LNCaP clone FGC (cell line): ENCODE measurements around the gene KSR2.
A peak's percentile ranks its signal among the peaks of the same experiment; 100 is the strongest.

Experiments used
- DNase-seq: peaks from one replicate; pipeline ENCODE4 v3.0.0-alpha.2; 2011; ENCODE audit warnings: low read depth
- H3K4me3 ChIP-seq: 2 replicates; pipeline ENCODE4 v1.5.1; 2011; ENCODE audit warnings: mild to moderate bottlenecking, low read depth, low read length, control low read depth
- TF ChIP-seq, protein P1 (sequence below): IDR thresholded peaks from 2 replicates; pipeline ENCODE4 v1.5.1; 2012; ENCODE audit warnings: mild to moderate bottlenecking; ENCODE audit not compliant: control insufficient read depth, insufficient read depth; ENCODE audit errors: extremely low read depth

The KSR2 gene

DNA sequence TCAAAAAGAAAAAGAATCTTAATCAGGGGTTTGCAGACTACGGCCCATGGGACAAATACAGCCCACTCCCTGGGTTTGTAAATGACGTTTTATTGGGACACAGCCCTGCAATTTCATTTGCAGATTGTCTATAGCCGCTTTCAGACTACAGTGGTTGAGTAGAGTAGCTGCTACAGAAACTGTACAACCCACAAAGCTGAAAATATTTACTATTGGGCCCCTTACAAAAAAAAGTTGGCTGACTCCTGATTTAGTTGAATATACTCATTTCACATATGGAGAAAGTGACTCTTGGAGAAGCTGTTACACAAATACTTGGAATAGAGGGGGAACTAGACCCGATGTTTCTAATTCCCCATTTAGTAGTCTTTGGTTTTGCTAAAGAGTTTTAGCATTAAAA, 444.8 kb downstream of the KSR2 start:
- TF ChIP-seq, protein P1, sequence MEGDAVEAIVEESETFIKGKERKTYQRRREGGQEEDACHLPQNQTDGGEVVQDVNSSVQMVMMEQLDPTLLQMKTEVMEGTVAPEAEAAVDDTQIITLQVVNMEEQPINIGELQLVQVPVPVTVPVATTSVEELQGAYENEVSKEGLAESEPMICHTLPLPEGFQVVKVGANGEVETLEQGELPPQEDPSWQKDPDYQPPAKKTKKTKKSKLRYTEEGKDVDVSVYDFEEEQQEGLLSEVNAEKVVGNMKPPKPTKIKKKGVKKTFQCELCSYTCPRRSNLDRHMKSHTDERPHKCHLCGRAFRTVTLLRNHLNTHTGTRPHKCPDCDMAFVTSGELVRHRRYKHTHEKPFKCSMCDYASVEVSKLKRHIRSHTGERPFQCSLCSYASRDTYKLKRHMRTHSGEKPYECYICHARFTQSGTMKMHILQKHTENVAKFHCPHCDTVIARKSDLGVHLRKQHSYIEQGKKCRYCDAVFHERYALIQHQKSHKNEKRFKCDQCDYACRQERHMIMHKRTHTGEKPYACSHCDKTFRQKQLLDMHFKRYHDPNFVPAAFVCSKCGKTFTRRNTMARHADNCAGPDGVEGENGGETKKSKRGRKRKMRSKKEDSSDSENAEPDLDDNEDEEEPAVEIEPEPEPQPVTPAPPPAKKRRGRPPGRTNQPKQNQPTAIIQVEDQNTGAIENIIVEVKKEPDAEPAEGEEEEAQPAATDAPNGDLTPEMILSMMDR: no peak
- no peak overlapping the region for H3K4me3 ChIP-seq
- DNase-seq: no peak

GRCh38 chr12:117522559-117522958, 446.2 kb downstream of the KSR2 start:
- TF ChIP-seq, protein P1: no peak
- DNase-seq: no peak
- no peak overlapping the region for H3K4me3 ChIP-seq

- TF ChIP-seq, protein P1: no peak
- no peak overlapping the region for H3K4me3 ChIP-seq
- no peak for DNase-seq
These were observed 446.9 kb downstream of the KSR2 start for GRCh38 chr12:117521867-117522266.

DNA sequence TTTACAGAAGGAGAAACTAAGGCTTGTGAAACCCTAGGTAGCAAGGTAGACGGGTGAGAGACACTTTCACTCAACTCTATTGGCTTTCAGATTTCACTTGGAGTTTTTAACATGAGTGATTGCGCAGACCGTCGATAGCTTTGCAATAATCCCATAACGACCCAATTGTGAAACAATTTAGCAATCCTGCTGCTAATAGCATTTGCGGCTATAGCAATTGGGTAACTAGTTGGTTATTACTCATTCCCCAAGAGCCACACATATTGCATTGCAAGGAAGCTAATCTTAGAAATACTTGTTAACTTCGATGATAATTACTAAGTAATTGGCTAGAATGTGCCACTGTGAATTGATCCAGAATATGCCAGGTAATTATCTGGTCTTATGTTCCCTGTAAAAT, 447.4 kb downstream of the KSR2 start:
- TF ChIP-seq, protein P1: no peak
- DNase-seq: no peak

GRCh38 chr12:117518594-117519270, 450.1 kb downstream of the KSR2 start:
- DNase-seq: peak; percentile 62
- TF ChIP-seq, protein P1: no peak
- H3K4me3 ChIP-seq: no peak overlapping the region

More for the DNA sequence above, 447.4 kb downstream of the KSR2 start:
- H3K4me3 ChIP-seq: no peak overlapping the region

DNA sequence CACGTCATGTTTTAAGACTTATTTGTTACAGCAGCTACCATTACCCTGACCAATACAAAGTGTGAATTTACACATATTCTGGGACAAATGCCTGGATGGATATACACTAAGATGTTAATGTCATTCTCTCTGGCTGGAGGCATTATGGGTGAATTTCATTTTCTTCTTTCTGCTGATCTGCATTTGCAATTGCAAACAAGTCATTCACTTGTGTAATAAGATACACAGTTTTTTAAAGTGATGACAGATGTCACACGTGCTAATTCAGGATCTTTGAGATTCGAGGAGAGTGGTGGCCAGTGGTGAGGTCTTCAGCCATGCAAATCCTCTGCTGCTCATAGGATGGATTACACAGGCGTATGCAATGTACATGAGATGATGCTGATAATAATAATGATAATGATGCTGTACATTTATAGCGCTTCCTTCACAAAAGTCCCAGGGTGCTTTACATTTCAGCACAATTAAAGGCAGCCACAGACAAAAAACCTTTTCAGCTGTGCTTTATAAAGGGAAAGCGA, 451.5 kb downstream of the KSR2 start:
- DNase-seq: no peak
- H3K4me3 ChIP-seq: no peak overlapping the region
- TF ChIP-seq, protein P1: no peak

DNA sequence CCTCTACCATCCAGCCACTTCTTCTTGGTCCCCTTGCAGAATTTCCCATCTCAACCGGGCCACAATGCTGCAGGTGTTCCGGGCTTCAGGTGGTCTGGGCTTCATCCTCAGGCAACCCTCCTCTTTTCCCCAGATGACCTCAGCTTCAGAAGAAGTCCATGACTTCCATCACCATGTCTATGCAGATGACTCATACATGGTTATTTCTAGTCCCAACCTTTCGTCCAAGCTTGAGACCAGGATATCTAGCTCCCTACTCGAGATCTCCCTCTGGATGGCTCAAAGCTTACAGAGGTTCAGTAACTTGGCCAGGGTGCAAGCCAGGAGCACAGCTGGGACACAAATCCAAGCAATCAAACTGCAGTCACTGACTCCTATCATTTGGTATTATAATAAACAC, 452.8 kb downstream of the KSR2 start:
- DNase-seq: no peak
- no peak overlapping the region for H3K4me3 ChIP-seq
- TF ChIP-seq, protein P1: no peak
